Right kidney (tissue), 9 donors: ENCODE measurements around the gene C1orf174.

Source experiments
- DNase-seq: peaks from one replicate; pipeline ENCODE4 v3.0.0-alpha.2; 2016
- long read RNA-seq, 8 donors: transcript quantifications; one replicate each; lab custom pipeline, GENCODE V29; 2026

Gene C1orf174
- long read RNA-seq, donor 1, transcript C1orf174-201 (4 exons, 1,666 nt), result major isoform, 10 of 10 reads
- long read RNA-seq, donor 1, partial matches to known transcripts, result 0 of 10 reads
- long read RNA-seq, donor 1, other reads (novel, unspliced or antisense), result 0 of 10 reads
- long read RNA-seq, donor 2, transcript C1orf174-201 (4 exons, 1,666 nt), result major isoform, 6 of 6 reads
- long read RNA-seq, donor 2, partial matches to known transcripts, result 0 of 6 reads
- long read RNA-seq, donor 2, other reads (novel, unspliced or antisense), result 0 of 6 reads
- long read RNA-seq, donor 3, partial matches to known transcripts, result 26 of 27 reads
- long read RNA-seq, donor 3, other reads (novel, unspliced or antisense), result 0 of 27 reads
- long read RNA-seq, donor 4, transcript C1orf174-201 (4 exons, 1,666 nt), result major isoform, 5 of 55 reads
- long read RNA-seq, donor 4, partial matches to known transcripts, result 50 of 55 reads
- long read RNA-seq, donor 4, other reads (novel, unspliced or antisense), result 0 of 55 reads
- long read RNA-seq, donor 5, transcript C1orf174-201 (4 exons, 1,666 nt), result major isoform, 10 of 11 reads
- long read RNA-seq, donor 5, partial matches to known transcripts, result 0 of 11 reads
- long read RNA-seq, donor 5, other reads (novel, unspliced or antisense), result 0 of 11 reads
- long read RNA-seq, donor 6, transcript C1orf174-201 (4 exons, 1,666 nt), result major isoform, 8 of 9 reads
- long read RNA-seq, donor 6, partial matches to known transcripts, result 0 of 9 reads
- long read RNA-seq, donor 6, other reads (novel, unspliced or antisense), result 0 of 9 reads
- long read RNA-seq, donor 7, transcript C1orf174-201 (4 exons, 1,666 nt), result major isoform, 14 of 14 reads
- long read RNA-seq, donor 7, partial matches to known transcripts, result 0 of 14 reads
- long read RNA-seq, donor 7, other reads (novel, unspliced or antisense), result 0 of 14 reads
- long read RNA-seq, donor 8, transcript C1orf174-201 (4 exons, 1,666 nt), result major isoform, 11 of 16 reads
- long read RNA-seq, donor 8, partial matches to known transcripts, result 5 of 16 reads
- long read RNA-seq, donor 8, other reads (novel, unspliced or antisense), result 0 of 16 reads

DNA sequence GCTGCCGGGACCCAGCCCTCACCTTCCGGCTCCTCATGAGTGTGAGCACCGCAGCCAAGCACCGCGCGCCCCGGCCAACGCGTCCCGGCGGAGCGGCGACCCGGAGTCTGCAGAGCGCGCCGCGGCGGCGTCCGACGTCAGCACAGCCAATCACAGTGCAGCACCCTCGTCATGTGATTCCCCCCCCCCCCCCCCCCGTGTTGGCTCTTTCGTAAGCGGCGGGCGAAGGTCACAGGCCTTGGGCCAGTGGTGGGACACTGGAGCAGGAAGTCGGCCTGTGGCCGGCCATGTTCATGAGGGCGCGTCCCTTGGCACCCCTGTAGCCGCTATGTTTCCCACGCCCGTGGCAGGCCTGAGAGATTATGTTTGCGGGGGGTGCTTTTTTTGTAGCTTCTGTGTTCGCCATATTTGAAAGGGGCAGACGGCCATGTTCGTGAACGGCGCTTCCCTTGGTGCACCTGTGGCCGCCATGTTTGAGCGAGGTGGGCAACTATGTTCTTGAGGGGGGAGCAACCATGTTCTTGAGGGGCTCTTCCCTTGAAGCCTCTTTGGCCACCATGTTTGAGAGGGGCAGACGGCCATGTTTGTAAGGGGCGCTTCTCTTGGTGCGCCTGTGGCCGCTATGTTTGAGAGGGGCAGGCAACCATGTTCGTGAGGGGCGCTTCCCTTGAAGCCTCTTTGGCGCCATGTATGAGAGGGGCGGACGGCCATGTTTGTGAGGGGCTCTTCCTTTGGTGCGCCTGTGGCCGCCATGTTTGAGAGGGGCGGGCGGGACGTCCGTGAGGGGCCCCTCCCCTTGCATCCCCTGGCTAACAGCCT lies at the start of gene C1orf174:
TSS of gene C1orf174 (minus strand) at position 123 of the 819 bp plus-strand sequence. CDS start at position 37, 86 bp downstream.
- DNase-seq, result peak; percentile 99

DNA sequence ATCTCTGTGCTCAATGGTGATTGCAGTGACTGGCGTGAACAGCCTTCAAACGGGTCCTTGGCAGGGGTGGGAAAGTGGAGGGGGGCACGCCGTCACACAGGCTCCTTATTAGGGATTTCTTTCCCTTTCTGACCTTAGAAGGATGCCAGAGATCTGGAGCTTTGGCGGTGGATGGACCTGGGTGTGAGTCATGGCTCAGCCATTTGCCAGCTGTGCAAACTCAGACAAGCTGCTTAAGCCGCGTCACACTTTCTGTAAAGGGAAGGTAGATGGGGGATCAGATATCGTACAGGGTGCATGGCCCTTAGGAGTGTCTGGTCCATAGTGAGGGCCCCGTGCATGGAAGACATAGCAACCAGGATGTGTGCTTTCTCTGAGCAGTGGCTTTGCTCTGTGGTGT lies 48.3 kb upstream of the C1orf174 start:
- DNase-seq, result no peak

DNA sequence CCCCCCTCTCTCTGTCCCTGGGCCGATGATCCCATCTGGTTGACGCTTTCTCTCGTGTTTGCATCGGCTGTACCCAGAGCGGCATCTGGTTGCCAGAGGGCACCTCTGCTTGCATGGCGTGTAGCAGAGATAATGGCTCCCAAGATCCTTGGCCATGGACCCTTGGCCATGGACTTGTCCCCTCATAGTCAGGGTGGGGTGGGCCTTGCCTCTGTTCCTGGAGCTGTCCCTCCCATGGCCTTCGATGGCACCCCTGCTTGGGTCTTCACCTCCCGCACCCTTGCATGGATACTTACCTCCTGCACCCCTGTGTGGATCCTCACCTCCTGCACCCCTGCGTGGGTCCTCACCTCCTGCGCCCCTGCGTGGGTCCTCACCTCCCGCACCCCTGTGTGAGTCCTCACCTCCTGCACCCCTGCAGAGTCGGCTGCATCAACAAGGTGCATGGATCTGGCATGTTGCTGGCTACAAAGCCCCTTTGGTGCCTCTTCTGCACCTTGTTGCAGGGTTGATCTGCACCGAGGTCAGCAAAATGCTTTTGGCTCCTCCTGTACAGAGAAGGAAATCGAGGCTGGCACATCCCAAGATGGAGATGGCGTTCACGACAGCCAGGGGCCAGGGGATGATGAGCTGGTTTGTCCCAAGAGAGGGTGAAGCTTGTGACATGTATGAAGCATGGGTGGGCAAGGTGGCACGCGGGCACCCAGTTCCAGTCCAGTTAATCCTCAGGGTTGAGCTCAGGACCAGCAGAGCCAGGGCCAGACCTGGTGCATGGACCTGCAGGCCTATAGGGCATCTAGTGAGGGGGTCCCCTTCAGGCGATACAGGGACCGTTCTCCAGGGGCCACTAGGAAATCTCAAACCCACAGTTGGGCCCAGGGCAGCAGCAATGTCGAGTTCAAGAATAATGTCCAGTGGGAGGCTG lies 46.1 kb upstream of the C1orf174 start:
- DNase-seq, result no peak

DNA sequence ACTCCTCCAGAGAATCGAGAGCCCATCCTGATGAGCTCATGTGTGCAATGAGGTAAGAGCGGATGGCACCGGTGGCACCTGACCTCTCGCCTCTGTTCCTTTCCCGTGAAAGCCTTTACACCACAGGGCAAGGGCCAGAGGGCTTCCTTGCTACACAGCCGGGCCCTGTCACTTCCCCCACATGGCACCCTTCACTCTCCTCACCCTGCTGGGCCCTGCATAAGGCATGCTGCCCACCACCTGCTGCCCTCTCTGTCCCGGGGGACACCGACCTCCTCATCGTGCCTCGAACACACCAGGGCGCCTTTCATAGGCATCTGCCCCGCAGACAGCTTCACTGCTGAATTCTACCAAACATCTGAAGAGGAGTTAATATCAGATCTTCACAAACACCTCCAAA lies 45.1 kb upstream of the C1orf174 start:
- no peak for DNase-seq

DNA sequence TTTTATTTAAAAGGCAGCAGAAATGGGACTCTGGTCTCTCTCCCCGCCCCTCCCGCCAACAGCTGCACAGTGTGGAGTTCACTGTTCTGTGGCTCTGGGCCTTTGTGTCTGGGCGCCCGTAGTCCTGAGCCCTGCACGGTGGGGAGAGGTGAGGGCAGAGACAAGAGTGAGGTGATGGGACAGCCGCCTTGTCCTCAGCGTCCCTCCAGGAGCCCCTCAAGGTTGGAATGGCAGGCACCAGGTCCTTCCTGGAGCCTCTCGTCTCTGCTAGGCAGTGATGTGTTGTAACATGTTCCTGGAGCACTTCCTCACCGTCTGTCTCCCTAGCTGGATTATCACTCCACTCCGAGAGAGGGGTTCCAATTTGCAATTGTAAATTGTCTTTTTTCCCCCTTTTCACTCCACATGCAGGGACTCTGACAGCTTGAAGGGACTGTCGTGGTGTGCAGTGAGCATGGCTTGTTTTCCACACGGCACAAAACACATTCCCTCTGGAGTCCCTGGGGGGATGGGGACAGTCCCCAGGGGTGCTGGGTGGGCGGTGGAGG lies 44.6 kb upstream of the C1orf174 start:
- no peak for DNase-seq

DNA sequence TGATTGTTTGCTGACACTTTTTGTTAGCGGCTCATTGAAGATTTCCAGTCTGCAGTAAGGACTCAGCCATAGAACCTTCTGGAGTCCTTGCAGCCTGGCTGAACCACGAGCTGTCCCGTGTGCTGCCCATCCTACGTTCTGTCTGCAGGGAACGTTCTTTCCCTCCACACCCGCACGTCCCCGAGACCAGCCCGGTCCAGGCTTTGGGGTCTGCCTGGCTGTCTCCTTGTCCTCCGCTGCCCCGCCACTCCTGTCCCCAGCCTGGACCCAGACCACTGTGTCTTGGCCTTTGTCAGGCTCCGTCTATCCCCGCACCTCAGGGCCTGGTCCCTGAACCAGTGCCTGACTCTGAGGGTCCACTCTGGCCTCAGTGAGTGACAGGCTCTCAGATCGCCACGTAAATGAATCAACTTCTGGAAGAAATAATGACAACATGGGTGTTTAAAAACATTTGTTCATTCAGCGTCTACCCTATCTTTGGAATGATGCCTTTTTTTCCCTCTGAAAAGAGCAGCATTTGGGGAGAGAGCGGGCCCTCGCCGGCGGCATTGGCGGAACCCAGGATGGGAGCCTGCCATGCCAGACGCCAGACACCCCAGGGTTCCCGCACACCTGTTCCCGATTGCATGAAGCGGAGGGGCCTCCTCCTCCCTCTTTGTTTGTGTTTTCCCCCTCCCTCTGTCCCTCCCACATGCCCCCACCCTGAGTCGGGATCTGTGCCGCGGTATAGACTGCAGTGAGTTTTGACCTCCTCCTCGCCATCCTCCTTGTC lies 43.9 kb upstream of the C1orf174 start:
- no peak for DNase-seq

DNA sequence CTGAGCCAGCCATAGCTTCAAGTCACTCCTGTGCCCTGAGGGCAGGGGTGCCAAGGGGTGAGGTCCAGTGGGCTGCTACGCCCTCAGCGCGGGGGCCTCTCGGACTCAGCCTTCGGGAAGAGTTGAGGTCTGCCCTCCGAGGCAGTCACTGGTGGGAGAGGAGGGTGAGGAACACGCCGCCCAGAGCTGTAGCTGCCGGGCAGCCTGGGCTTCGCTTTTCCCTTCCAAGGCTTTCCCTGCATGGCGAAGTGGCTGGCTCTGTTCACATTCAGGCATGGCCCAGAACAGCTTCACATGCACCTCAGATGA lies 43.0 kb upstream of the C1orf174 start:
- no peak for DNase-seq

DNA sequence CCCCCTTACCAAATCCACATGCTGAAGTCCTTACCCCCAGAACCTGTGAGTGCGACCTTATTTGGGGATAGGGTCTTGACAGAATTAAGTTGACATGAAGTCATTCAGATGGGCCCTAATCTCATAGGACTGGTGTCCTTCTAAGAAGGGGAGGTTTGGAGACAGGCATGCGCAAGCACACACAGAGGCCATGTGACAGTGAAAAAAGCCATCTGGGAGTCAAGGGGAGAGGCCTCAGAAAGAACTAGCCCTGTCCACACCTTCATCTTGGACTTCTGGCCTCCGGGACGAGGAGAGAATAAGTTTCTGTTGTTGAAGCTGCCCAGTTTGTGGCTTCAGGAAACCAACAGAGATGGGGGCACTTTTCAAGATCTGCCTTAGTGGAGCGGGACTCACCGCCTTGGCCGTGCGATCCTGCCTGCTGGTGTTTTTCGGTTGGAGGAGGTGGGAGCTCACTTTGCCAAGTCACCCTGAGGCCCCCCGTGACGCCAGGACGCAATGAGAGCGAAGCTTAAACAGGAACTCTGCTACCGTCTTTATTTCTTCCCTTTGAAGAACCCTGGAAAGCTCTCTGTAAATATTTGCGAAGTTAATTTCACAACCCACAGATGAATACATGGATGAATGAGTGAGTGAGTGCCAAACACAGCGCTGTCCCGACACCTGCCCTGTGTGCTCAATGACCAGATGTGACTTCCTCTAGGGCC lies 42.5 kb upstream of the C1orf174 start:
- DNase-seq, result no peak

DNA sequence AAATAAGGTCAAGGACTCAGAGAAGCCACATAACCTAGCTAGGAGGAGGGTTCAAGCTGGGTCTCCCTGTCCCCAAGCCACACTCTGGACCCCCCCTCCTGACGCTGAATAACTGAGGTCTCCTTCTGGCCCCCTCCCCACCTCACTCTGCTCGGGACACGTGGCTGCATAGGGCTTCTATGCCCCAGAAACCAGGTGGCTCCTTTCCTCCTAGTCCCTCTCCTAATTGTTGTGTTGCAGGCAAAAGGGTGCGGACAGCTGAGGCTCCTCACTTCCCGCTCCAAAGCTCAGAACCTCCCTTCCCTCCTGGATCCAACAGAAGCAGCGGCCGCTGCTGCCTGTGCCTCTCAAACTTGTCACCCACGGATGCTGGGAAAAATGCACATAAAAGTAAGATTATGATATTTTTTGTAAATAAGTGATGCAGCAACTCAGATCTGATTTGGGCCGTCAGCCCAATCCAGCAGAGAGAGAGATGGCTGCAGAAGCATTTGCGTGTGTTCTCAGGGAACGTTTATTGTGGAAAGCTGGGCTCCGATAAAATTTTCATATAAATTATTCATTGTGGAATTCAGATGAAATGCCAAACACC lies 40.8 kb upstream of the C1orf174 start:
- no peak for DNase-seq

DNA sequence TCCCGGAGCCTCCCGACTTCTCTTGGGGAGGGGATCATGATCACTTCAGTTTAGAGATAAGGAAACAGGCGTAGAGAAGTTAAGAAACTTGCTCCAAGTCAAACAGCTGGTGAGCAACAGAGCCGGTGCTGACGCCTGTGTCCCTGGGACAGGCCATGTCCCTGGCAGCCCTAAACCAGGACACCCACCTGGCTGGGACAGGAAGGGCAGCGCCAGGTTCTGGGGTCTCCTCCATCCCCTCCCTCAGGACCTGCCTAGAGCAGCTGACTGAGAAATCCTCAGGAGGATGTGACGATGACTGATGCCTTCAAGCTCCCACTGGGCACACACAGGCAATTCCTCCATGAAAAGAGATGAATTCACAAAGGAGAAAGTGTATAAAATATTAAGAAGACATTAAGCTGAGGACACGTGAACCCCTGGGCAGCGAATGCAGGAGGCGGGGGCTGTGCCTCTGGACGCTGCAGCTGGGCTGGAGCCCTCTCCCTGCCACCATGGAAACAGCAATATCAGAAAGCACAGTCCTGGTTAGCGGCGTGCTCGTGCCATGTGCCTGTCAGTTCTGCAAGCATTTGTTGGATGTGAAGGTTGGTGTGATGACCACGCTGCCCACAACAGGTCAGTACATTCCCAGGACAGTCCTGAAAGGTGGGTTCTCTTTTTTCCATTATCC lies 40.1 kb upstream of the C1orf174 start:
- no peak for DNase-seq

DNA sequence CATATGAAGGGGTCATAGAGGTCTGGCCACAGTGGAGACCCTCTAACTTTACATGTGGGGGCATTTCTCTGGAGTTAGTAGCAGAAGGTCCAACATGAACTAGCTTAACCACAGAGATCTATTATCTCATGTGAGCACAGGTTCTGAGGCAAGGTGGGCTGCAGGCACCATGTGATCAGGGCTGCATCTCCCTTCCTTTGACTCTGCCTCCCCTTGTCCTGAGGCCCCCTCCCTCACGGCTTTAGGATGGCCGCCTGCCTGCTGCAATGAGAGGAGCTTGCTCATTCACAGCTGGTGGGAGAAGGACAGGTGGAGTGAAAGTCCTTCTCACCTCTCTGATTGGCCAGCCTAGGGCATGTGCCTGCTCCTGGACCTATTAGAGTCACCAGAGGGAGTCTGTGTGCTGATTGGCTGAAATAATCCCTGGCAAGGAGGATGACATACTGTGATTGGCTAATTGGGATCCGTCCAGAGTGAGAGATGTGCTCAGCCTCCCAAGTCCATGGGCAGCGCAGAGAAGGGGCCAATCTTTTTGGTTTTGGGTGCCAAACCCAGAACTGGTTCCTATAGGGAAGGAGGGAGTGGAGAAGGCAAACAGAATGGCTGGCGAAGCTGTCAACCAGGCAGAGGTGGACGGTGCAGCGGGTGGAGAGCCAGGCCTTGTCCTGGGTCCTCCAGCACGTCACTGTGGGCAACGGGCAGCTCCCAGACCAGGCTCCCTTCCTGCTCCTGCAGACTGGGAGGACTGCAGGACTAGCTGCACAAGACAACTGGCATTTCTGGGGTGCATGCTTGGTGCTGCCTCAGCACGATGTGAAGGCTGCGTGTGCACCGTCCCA lies 39.4 kb upstream of the C1orf174 start:
- DNase-seq, result no peak

DNA sequence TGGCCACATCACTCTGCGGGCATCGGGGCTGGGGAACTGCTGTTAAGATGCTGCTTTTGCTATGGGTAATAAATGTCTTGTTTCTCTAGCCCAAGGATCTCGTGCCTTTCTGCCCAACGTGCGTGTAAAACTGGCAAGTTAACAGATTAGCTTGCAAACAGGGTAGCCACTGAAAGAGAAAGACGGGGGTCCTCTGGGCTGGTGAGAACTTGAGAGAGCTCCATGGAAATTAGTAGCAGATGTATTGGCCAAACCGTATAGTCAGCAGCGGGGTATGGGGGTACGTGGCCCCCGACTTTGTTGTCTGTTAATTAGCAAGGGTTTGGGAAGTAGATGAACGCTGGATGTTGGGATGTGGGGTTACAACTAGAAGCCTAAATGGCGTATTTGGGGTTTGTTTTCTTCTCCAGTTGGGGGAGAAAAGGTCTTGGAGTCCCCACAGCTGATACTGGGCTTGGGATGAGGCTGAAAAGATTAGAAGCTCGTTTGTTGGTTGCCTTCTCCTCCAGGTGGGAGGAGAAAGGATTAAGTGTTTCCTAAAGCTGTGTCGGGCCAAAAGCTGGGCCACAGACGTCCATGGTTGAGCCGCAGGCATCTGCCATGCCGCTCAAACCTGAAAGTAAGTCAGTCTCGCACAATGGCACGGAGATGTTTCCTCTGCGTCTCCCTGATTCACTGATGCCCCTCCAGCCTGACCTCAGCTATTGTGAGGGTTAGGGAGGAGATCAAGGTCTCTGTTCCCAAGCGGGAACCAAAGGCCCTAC lies 32.3 kb upstream of the C1orf174 start:
- no peak for DNase-seq

DNA sequence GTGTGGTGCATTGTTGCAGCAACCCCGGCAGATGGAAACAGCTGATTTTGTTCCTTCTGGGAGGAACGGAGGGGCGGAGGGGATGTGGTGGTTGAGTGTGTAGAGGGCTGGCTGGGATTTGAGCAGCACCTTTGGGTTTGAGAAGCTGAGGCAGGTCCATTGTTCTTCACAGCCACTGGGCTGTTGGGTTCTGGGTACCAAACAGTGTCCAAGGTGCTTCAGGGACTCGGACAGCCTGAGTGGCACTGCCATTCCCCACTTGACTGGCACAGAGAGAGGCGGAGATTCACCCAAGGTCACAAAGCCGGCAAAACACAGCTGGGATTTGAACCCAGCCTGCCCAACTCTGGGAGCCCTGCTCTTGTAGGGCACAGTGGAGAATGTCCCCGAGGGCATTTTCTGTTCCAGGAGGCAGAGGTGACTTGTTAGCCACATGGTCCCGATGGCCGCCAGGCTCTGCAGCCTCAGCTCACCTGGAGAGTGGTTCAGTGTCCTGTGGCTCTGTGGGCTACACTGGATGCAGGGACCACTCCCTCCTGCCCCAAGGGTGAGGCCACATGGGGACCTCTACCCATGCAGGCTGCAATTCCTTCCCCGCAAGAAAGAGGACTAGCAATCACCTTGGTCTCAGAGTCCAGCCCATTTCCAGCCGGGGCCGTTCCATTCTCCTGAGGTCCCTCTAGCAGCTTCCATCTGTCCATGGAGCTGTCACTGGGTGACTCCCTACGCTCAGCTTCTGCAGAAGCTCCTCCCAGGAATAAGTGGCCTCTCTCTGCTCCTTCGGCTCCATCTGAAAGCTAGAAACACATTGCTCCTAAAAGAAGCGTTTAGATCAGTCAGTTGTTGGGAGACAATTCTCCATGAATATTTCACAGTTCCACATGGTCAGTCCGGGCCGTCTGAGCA lies 31.2 kb upstream of the C1orf174 start:
- DNase-seq, result no peak

DNA sequence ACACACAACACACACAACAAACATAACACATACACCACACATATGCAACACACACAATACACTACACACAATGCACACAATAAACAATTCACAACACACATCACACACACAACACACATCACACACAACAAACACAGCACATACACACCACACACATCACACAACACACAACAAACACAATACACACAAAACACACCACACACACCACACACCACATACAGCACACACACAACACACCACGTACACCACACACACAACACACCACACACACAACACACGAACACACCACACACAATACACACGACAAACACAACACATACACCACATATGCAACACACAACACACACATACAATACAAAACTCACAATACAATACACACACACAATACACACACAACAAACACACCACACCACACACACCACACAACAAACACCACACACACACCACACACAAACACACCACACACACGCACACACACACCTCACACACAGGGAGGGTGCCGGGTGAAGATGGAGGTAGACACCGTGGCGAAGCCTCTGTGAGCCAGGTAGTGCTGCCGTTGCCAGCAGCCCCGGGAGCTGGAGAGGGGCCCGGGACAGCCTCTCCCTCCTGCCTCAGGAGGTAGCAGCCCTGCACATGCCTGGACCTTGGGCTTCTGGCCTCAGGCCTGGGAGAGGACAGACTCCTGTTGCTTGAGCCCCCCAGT lies 30.4 kb upstream of the C1orf174 start:
- no peak for DNase-seq

DNA sequence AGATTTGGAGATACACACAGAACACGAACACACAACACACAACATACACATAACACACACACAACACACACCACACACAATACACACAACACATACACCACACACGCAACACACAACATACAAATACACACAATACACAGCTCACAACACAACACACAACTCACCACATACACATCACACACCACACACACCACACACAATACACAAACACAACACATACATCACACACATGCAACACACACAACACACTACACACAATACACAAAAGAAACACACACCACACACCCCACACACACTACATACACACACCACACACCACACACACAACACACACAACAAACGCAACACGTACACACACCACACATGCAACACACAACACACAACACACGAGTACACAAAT lies 29.1 kb upstream of the C1orf174 start:
- DNase-seq, result no peak
